NCI-H146 treated with DMSO at 0.1 percent for 48 hours (cell line): ENCODE measurements around the gene PHTF1.

Experiments used
- DNase-seq: peaks from one replicate; lab custom pipeline; 2025; ENCODE audit not compliant: unreplicated experiment; lab: John Stamatoyannopoulos, UW

The PHTF1 gene

DNA sequence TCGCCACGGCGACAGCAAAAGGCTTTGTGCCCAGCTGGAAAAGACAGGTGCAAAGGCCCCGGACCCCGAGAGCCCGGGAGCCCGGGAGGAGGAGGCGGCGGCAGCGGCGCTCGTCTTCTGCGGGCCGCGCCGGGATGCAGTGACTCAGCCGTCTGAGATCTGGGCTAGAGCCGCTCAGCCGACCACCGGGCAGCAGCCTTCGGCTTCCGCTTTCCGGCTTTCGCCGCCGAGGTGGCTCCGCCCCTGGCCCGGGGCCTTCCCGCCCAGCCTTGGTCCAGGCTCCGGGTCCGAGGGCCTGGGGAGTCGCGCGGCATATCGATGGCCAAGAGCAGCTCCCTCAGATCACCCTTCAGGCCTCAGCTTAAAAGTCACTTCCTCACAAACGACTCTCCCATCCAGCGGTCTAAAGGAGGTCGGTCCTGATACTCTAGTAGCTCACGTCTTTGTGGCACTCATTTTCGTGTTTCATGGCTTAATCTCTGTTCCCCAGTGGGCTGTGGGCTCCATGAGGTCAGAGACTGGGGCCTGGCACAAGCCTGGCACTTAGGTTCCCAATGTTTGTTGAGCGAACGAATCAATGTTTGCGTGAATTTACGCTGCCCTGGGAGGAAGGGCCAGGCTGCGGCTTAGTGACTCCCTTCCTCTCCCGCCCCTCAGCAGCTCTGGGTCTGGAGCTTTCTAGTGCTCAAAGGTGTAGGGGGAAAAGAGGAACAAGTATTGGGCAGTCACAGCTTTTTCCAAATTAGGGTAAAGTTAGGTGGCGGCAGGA, at the start of gene PHTF1:
Gene PHTF1 (minus strand): TSS at position 154 of the 769 bp plus-strand sequence. CDS start 783 bp downstream, outside the sequence.
- DNase-seq = peak; percentile 79

DNA sequence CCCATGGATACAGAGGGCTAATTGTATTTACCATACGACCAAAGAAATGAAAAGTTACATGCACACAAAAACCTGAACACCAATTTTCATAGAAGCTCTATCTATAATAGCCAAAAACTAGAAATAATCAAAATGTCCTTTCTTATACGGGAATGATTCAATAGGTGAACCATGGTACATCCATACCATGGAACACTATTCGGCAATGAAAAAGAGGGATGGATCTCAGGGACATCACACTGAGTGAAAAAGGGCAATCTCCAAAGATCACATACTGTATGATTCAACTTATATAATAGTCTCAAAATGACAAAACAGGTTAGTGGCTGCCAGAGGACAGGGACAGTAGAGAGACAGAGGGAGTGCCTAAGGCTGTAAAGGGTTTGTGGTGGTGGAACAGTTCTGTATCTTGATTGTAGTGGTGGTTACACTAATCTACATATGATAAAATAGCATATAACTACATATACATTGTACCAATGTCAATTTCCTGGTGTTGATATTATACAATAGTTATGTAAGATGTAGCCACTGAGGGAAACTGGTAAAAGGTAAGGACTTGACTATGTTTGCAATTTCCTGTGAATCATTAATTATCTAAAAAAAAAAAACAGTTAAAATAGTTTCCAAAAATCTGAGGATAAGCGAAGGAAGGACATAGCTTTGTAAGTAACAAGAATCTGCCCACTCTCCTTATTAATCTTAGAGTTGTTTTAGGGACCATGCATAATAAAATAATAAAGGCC, 49.3 kb upstream of the PHTF1 start:
- no peak for DNase-seq

DNA sequence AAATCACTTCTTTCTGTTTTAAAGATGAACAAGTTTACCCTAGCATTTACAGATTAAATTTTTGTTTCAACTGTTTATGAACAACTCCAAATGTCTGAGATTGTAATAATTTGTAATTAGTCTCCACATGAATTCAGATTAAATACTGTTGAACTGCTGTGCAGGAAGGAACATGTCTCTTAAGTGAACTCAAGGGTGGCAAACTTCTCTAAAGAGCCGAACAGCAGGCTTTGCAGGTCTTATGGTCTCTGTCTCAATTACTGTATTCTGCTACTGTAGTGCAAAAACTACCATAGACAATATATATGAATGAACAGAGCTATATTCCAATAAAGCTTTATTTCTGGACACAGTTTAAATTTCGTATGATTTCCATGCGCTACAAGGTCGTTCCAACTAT, 46.4 kb upstream of the PHTF1 start:
- DNase-seq = no peak

DNA sequence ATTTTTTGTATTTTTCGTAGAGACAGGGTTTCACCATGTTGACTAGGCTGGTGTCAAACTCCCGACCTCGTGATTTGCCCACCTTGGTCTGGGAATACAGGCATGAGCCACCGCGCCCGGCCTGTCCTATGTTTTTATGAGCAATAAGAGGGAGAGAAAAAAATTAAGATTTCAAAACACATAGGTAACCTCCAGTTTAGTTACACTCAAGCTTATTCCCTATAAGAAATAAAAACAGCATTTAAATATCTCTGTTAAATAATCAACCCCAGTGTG, 45.9 kb upstream of the PHTF1 start:
- no peak for DNase-seq

DNA sequence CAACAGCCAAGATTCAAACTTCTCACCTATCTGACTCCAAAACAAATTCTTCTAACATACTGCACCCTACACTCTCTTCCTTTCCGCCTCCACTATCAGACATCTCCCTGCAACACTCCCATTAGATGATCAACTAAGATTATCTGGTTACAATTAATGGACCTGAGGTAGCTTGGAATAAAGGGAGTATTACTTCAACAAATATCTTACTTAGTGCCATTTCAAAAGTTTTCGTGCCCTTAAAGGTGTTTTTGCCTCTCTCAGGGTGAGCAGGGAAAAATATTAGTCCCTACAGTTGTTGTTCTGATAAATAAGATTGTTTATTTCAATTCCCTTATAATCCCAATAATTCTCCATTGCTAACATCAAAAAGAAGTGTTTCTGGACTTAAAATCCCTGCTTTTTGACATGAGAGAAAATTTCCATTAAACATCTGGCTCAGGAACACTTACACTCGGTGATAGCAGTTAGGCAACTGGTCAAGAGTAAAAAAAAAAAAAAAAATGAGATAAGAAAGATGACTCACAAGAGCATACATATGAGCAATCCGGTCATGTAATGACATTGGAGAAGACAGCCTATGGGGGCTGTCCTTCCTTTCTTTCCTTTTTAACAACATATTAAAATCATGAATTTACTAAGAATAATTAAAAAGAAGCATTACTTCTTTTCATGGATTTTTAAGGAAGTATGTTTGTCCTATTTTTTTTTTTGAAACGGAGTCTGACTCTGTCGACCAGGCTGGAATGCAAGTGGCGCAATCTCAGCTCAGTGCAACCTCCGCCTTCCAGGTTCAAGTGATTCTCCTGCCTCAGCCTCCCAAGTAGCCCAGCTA, 45.4 kb upstream of the PHTF1 start:
- no peak for DNase-seq

DNA sequence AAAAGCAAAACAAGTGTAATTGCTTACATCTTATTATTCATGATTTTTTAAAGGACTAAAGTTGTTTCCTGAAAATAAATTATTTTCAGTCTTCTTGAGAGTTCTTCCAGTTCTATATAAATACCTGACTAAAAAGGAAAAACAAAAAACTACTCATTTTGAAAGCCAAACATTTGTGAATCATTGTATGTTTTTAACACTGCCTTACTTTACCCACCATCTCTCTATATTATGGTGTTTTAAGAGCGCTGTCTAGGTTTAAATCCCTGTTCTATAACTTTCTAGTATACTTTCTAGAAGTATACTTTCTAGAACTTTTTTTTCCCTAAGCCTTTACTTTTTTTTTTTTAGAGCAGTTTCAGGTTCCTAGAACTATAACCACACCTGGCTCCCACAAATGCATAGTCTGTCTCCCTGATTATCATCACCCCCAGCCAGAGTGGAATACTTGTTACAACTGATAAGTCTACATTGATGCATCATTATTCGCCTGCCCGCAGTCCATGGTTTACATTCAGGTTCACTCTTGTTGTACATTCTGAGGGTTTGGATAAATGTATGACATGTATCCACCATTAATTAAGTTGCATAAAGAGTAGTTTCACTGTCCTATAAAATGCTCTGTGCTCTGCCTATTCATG, 43.2 kb upstream of the PHTF1 start:
- no peak for DNase-seq

DNA sequence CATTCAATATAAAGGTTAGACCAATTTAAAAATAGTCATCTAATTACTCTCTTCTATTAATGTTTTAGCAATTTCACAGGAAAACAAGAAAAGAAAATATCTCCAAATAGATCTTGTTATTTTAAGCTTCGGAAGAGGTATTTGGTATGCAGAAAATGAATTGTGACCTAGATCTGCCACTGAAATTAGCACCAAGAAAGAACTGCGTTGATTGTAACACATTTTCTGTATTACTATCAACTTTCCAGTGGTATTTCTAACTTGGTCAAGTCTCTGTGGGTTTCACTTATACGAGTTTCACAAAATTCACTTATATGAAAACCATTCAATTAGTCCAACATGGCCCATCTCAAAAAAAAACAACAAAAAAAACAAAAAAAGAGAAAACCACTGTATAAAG, 41.2 kb upstream of the PHTF1 start:
- DNase-seq = no peak

DNA sequence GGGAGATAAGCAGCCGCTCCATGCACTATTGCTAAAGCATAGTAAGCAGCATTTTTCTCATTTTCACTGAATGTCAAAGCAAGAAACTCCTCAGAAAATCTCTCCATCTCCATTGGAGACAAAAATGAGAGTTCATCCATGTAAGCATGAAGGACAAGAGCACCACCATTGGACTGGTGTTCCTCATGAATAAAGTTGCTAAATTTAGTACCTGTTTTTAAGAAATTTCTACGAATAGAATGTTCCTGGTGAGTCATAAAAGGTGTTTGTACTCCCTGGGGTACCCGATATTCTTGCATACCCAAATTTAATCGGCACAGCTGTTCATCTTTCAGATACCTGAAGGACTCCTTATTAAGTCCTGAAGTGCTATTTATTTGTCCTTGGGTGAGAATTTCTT, 38.2 kb upstream of the PHTF1 start:
- DNase-seq = no peak

DNA sequence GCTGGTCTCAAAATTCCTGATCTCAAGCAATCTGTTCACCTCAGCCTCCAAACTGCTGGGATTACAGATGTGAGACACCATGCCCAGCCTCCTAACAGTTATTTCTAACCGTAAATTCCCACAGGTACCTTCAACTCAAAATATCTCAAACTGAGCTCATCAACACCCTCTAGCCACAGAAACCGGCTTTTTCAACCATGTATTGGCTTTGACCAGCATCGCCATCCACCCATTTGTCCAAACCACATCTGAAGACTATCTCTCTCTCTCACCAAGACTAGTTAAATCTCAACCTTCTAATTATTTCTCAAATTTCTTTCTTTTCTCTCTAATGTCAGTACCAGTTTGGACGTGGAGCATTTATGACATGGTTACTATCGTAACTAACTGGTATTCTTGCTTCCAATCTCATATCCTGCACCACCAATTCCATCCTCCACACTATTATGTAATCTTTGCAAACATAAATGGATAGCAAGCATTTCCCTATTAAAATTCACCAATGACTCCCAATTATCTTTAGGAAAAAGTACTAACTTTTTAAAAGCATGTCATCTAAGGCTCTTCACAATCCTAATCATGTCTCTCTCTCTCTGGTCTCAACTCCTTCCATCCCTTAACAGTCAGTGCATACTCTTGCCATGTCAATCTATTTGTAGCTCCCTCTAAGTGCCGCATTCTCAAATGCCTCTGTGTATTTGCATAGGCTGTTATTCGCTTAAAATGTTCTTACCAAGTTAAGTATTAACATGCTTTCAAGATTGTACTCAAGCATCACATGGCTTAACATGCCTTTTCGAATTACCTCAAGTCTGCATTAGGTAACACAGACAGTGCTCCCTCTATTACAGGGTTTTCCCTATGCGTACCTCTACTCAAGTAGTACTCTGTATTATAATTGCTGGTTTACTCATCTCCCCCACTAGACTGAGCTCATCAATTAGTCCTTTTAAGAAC, 34.9 kb upstream of the PHTF1 start:
- DNase-seq = no peak

DNA sequence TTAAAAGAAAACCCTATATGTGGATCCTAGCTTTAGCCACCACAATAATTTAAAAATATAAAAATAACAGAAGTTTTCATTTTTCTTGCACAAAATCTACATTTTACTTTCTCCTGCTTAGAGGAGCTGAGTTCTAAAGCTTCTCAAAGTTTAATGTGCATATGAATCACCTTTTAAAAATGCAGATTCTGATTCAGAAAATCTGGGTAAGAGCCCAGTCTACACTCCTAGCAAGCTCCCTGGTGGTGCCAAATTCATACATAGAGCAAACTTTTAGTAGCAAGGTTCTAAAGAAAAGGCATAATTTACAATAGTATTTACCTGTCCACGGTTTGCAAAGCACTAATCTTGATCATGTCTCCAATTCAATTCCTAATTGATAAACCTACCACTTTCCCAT, 33.7 kb upstream of the PHTF1 start:
- no peak for DNase-seq

DNA sequence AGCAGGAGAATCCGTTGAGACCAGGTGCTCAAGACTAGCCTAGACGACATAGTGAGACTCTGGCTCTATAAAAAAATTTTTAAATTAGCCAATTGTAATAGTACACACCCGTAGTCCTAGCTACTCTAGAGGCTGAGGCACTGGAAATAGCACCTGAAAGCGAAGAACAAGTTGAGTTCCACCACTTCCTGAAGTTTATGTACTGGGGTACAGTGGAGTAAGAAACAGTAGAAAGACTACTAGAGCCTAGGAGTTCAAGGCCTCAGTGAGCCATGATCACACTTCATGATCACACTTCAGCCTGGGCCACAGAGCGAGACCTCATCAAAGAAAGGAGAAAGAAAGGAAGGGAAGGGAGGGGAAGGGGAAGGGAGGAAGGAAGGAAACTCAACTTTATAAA, 33.2 kb upstream of the PHTF1 start:
- no peak for DNase-seq

DNA sequence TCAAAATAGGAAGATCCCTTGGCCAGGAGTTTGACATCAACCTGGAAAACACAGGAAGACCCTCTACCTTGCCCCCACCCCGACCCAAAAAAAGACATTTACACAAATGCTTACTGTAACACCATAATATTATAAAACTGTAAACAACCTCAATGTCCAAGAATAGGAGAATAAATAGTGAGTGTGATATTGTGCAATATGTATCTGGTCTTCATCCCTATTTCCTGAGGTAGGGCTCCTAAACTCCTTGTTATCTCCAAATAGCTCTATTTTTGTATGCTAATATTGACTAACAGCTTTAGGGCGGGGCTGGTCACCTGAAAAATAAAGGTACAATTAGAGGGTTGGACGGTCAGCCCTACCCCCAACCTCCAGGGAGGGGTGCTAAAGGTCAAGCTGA, 29.5 kb upstream of the PHTF1 start:
- DNase-seq = no peak

DNA sequence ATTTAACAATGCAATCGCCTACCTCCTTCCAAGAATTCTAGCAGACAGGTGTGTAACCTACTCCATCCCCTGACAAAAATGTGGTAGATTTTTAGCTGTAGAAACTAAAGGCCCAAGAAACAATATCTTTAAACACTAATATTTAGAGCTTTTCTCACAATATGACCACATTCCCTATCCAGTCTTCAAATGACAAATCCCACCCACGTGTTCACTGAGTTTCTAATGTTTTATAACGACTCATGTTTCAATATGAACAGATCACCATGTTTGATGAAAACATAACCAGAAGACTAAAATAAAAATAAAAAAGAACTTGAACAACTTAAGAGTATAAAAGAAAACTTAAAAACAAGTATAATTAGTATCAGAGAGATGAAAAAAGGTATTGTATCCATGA, 28.4 kb upstream of the PHTF1 start:
- no peak for DNase-seq

DNA sequence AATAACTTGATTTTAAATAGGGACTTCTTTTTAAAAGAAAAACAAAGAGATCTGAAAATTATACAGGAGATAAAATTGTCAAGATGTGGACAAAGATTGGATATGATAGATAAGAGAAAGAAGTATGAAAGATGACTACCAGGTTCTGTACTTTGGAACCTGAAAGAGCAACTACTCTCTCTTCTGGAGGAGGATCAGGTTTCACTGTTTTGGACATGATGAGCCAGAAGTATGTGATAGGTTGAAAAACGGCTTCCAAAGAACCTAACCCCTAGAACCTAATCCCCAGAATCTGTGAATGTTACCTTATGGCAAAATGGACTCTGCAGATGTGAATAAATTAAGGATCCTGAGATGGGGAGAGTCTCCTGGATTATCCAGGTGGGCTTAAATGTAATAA, 26.8 kb upstream of the PHTF1 start:
- DNase-seq = no peak

DNA sequence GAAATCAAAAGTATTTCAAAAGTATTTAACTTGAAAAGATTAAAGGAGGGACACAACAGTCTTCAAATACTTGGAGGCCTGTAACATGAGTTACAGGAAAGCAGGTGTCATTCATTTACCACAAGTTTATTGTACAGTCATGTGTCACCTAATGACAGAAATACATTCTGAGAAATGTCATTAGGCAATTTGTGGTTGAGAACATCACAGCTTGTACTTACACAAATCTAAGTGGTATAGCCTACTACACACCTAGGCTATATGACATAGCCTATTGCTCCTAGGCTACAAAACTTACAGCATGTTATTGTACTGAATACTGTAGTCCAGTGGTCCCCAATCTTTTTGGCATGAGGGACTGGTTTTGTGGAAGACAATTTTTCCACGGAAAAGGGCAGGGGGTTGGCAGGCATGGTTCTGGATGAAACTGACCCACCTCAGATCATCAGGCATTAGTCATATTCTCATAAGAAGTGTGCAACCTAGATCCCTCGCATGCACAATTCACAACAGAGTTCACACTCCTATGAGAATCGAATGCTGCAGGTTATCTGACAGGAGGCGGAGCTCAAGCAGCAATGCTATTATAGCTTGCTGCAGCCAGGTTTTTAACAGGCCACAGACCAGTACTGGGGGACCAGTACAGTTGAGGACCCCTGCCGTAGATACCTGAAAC, 25.0 kb upstream of the PHTF1 start:
- no peak for DNase-seq

DNA sequence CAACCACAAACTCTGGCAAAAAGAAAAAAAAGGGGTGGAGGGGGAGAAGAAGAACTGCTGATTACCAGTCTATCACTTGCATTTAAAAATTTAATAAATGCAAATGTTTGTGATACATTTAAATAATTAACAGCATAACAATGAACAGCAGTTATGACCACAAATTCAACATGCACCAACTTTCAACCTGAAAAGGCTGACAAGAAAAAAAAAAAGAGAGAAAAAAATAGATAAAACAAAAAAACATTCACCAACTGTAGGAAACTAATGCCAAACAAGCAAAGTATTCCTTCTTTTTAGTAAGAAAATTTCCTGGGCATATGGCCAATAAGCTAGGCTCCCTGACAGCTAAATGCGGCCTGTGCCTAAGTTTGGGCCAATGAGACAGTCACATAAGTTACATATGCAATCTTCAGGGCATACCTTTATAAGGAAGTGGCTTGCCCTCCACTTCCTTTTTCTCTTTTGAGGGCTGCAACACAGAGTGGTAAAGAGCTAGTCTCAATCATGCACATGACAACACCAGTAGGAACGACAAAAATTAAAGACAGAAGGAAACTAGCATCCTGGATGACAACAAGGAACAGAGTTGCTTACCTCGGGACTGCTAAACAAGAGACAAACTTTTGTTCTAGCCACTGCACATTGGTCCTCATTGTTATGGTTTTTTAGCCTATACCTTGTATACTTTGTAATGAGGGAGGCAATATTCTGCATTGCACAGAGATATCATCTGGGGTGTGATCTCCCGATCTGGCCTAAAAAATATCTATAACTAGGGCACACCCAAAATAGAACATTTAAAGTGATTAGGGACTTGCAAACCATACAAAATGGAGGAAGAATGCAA, 24.2 kb upstream of the PHTF1 start:
- no peak for DNase-seq

DNA sequence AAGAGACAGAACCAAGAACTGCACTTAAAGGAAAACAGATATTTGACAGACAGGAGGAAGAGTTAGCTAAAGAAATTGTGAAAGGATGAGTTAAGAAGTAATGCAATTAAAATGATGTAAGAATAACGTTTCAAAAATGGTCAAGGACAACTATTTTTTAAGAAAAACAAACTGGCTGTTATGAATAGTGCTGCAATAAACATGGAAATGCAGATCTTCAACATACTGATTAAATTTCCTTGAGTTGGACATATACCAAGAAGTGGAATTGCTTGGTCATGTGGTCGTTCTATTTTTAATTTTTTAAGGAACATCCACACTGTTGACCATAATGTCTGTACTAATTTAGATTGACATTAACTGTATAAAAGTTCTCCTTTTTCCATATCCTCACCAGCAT, 23.1 kb upstream of the PHTF1 start:
- no peak for DNase-seq

DNA sequence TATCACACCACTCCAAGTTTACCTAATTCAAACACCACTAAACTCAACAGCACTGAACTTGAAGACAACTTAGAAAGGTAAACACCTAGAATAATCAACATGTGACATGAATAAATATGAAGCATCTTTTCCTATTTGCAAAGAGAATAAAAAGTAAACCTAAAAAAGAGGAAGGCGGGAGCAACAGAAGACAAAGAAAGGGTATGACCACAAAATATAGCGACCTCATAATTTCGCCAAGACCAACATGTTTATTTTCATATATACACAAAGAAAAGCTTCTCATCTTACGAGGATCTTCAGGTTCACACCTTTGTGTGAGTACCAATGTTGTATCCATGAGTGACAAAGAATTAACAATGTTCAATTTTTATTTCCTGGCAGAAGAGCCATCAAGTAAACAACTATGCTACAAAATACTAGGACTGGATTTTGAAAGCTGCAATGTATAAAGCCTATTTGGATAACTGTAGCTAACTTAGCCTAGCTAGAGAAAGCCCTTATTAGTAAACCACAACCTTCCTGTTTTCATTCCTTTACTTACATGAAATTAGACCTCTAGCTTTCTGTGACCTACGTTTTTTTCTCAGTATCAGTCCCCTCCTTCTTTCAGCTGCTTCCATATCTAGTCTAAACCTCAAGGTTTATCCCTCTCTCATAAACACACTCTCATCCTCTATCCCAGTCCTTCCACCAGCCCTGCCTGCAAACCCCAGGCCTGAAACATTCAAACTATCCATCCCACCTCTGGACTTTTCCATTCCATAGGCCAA, 21.3 kb upstream of the PHTF1 start:
- DNase-seq = no peak
